ENCODE results near the gene UQCRQ.

The UQCRQ gene

DNA sequence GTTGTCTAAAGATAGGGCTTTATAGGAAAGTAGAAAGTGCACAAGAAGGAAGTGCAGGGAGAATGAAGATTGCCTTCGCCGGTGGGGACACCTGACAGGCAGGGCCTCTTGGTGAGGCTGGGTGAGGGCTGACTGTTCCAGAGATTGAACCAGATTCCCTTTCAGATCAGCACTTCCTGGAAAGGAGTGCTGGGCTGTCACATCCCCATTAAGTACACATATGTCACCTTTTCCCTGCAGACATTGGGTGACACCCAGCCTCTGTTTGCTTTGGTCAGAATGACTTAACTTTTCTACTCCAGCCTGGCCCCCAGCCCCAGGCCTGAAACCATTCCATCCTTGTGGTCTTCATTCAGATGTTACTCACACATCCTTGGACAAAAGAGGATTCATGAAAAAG lies 28.6 kb upstream of the UQCRQ start:
- H3K9me3 ChIP-seq (ENCODE audit: control insufficient read depth in 1 of 2, low read length in 2 of 2) = no peaks in the 10 kb centered on the region
- H3K27ac ChIP-seq (ENCODE audit: low read length) = no peak overlapping the region
- peaks cover 3 to 7% of the 10 kb centered on the region in 2 donors for H3K4me1 ChIP-seq (ENCODE audit: control insufficient read depth in 1 of 2, insufficient read depth in 2 of 2, low read length in 2 of 2)
- H3K4me3 ChIP-seq (ENCODE audit: low read depth in 1 of 2, low read length in 2 of 2) = no peak overlapping the region
- H3K36me3 ChIP-seq (ENCODE audit: control insufficient read depth in 1 of 2, insufficient read depth in 2 of 2, low read length in 2 of 2) = no peaks in the 10 kb centered on the region
- no peaks in the 10 kb centered on the region for H3K27me3 ChIP-seq (ENCODE audit: low read depth, low read length)

DNA sequence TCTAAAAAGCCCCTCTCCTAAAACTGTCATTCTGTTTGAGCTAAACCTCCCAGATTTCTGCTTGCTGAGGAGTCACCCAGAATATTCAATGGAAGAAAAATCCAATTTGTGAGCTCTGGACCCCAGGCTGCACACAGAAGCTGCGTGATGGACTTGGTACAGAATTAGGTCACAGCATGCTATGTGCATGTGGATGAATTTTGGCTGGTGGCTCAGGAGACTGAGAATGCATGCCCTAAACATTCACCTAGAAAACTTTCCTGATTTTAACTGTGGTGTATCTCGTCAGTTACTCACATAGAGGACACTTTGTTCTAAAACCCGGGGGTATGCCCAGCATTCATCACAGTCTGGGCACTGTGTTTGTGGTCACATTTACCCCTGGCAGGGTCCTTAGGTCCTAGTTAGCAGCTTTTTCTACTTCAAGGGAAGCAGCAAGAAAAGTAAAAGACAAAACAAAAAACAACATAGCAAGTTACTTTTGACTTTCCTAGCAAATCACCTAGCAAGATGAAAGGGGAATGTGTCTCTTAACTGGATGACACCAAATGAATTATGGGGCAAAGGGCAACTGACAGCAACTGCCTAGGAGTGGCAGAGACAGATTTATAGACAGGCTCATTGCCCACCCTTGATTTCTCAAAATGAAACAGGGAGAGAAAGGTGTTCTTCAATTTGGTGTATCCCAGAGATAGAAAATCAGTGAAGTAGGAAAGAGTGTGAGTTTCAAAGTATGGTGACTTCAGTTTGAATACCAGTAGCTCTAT lies 27.7 kb upstream of the UQCRQ start:
- H3K27ac ChIP-seq (ENCODE audit: low read length) = peak overlapping the region; percentile 66
- no peak overlapping the region for H3K4me3 ChIP-seq (ENCODE audit: low read depth in 1 of 2, low read length in 2 of 2)
- peaks cover 3 to 7% of the 10 kb centered on the region in 2 donors for H3K4me1 ChIP-seq (ENCODE audit: control insufficient read depth in 1 of 2, insufficient read depth in 2 of 2, low read length in 2 of 2)
- H3K36me3 ChIP-seq (ENCODE audit: control insufficient read depth in 1 of 2, insufficient read depth in 2 of 2, low read length in 2 of 2) = no peaks in the 10 kb centered on the region
- no peaks in the 10 kb centered on the region for H3K9me3 ChIP-seq (ENCODE audit: control insufficient read depth in 1 of 2, low read length in 2 of 2)
- no peaks in the 10 kb centered on the region for H3K27me3 ChIP-seq (ENCODE audit: low read depth, low read length)

DNA sequence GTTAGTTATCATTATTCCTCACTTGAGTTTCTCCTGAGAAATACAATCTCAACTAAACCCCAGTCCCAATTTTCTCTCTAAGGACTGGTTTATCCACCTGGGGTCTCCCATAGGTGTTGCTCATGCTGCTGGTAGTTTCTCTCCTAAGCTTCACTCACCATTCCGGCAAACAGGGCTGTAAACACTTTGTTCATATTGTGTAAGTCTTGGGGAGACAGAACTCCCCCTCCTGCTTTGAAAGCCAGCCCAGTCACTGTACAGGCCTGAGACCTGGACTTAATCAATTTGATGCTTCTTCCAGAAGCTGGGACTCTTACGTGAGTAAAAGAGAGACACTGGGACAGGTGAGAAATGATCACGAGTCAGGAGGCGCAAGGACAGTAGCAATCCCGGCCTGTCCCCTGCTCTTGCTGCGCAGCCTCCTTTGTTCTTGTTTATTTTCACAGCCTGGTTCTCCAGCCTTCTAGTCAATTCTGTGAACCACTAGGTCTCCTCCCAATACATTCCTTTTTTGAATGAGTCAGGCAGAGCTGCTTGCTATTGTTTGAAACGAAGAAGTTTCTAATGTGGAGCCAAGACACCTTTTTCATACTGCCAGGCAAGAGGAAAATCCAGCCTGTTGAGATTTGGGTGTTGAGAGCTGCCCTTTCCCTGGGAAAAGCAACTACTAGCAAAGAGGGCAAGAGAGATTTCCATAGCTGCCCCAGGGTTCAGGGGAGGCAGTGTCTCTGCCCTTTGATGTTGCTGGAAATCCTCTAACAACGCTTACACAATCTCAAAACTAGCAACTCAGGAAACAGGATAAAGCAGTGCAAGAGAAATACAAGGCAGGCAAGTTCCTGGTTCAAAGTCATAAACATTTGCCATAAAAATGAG lies 26.8 kb upstream of the UQCRQ start:
- Histone ChIP-seq H3K9me3 (ENCODE audit: control insufficient read depth in 1 of 2, low read length in 2 of 2) (no peaks in the 10 kb centered on the region), H3K27ac (ENCODE audit: low read length) (peak overlapping the region; percentile 66), H3K27me3 (ENCODE audit: low read depth, low read length) (no peaks in the 10 kb centered on the region), H3K4me3 (ENCODE audit: low read depth in 1 of 2, low read length in 2 of 2) (no peak overlapping the region), H3K36me3 (ENCODE audit: control insufficient read depth in 1 of 2, insufficient read depth in 2 of 2, low read length in 2 of 2) (no peaks in the 10 kb centered on the region), H3K4me1 (ENCODE audit: control insufficient read depth in 1 of 2, insufficient read depth in 2 of 2, low read length in 2 of 2) (peaks cover 3 to 7% of the 10 kb centered on the region in 2 donors)

DNA sequence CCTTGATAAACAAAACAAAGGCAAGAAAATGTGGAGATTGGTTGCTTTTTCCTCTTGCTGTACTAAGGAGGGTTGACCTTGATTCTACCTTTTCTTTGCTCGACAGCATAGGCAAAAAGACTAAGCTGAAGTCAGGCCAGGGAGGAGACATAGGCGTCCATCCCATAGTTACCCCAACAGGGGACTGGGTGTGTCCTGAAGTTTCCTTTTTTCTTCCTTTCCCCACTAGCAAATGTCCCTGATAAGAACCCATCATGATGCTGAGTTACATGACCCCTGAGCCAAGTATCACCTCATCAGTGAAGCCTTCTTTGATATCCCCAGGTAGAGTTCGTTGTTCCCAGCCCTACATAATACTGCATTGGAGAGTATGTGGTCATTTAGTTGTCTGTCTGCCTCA lies 26.1 kb upstream of the UQCRQ start:
- Histone ChIP-seq H3K27me3 (ENCODE audit: low read depth, low read length) (no peaks in the 10 kb centered on the region), H3K9me3 (ENCODE audit: control insufficient read depth in 1 of 2, low read length in 2 of 2) (no peaks in the 10 kb centered on the region), H3K4me1 (ENCODE audit: control insufficient read depth in 1 of 2, insufficient read depth in 2 of 2, low read length in 2 of 2) (peaks cover 3 to 7% of the 10 kb centered on the region in 2 donors), H3K4me3 (ENCODE audit: low read depth in 1 of 2, low read length in 2 of 2) (no peak overlapping the region), H3K36me3 (ENCODE audit: control insufficient read depth in 1 of 2, insufficient read depth in 2 of 2, low read length in 2 of 2) (no peaks in the 10 kb centered on the region), H3K27ac (ENCODE audit: low read length) (peak overlapping the region; percentile 66)

DNA sequence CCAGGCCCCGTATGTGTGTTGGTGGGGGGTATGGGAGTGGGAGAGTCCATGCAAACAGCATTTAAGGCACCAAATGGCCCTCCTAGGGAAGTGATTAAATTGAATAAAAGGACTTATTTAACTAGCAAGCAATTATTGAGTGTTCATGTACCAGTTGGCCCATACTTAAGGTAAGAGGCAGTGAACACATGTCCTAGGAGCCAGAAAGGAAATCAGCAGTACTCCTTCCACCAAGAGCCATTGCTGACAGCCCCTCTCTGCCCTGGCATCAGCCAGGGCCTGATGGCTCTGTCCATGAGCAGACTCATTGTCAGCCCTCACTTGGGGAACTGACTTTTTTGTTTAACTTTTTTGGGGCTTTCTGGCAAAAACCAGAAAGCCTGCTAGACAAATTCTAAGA lies 25.5 kb upstream of the UQCRQ start:
- no peaks in the 10 kb centered on the region for H3K9me3 ChIP-seq (ENCODE audit: control insufficient read depth in 1 of 2, low read length in 2 of 2)
- H3K27ac ChIP-seq (ENCODE audit: low read length) = no peak overlapping the region
- no peak overlapping the region for H3K4me3 ChIP-seq (ENCODE audit: low read depth in 1 of 2, low read length in 2 of 2)
- no peaks in the 10 kb centered on the region for H3K27me3 ChIP-seq (ENCODE audit: low read depth, low read length)
- H3K36me3 ChIP-seq (ENCODE audit: control insufficient read depth in 1 of 2, insufficient read depth in 2 of 2, low read length in 2 of 2) = no peaks in the 10 kb centered on the region
- H3K4me1 ChIP-seq (ENCODE audit: control insufficient read depth in 1 of 2, insufficient read depth in 2 of 2, low read length in 2 of 2) = peaks cover 3 to 7% of the 10 kb centered on the region in 2 donors

DNA sequence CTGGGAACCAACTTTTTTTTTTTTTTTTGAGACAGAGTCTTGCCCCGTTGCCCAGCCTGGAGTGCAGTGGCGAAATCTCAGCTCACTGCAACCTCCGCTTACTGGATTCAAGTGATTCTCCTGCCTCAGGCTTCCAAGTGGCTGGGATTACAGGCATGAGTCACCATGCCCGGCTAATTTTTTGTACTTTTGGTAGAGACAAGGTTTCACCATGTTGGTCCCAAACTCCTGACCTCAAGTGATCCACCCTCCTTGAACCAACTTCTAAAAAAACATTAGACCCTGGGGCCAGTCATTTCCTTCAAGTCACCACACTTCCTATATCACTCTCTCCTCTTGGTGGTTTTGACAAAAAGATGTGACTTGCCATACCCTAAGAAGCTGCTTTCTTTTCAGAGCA lies 25.1 kb upstream of the UQCRQ start:
- H3K27ac ChIP-seq (ENCODE audit: low read length) = no peak overlapping the region
- no peaks in the 10 kb centered on the region for H3K9me3 ChIP-seq (ENCODE audit: control insufficient read depth in 1 of 2, low read length in 2 of 2)
- no peaks in the 10 kb centered on the region for H3K27me3 ChIP-seq (ENCODE audit: low read depth, low read length)
- peaks cover 3 to 7% of the 10 kb centered on the region in 2 donors for H3K4me1 ChIP-seq (ENCODE audit: control insufficient read depth in 1 of 2, insufficient read depth in 2 of 2, low read length in 2 of 2)
- H3K4me3 ChIP-seq (ENCODE audit: low read depth in 1 of 2, low read length in 2 of 2) = no peak overlapping the region
- no peaks in the 10 kb centered on the region for H3K36me3 ChIP-seq (ENCODE audit: control insufficient read depth in 1 of 2, insufficient read depth in 2 of 2, low read length in 2 of 2)

DNA sequence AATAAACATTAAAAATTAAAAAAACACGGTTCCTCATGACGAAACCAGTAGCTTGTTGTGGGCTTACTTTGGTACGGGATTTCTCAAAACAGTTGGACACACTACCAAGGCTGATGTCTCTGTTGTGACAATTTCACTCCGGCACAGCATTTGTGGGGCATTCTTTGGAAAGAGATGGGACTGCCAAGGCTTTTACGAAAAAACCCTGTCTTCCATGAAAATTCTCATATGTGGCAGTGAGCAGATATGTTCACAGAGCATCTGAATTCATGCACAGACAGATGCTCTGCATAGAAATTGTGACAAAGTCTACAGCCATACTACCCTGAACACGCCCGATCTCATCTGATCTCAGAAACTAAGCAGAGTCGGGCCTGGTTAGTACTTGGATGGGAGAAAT lies 18.2 kb upstream of the UQCRQ start:
- no peak overlapping the region for H3K27ac ChIP-seq (ENCODE audit: low read length)
- H3K4me3 ChIP-seq (ENCODE audit: low read depth in 1 of 2, low read length in 2 of 2) = no peak overlapping the region
- no peaks in the 10 kb centered on the region for H3K9me3 ChIP-seq (ENCODE audit: control insufficient read depth in 1 of 2, low read length in 2 of 2)
- no peaks in the 10 kb centered on the region for H3K27me3 ChIP-seq (ENCODE audit: low read depth, low read length)
- no peaks in the 10 kb centered on the region for H3K36me3 ChIP-seq (ENCODE audit: control insufficient read depth in 1 of 2, insufficient read depth in 2 of 2, low read length in 2 of 2)
- no peaks in the 10 kb centered on the region for H3K4me1 ChIP-seq (ENCODE audit: control insufficient read depth in 1 of 2, insufficient read depth in 2 of 2, low read length in 2 of 2)

DNA sequence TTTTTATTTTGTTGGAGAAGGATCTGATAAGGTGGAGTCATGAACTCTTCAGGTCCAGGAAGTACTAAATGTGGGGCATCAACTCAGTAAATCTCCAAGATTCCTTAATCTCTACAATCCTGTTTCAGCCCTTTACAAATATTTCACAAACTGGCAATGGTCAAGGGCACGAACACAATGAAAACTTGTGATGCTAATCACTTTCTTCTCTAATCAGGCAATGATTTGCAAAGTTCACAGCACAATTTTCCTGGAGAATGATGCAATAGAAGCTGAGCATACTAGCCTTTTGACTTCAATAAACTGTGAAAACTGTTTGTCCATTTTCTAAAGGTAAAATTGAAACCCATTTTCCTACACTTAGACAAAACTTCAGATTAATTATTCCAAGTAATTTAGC lies 17.1 kb upstream of the UQCRQ start:
- H3K9me3 ChIP-seq (ENCODE audit: control insufficient read depth in 1 of 2, low read length in 2 of 2) = no peaks in the 10 kb centered on the region
- H3K36me3 ChIP-seq (ENCODE audit: control insufficient read depth in 1 of 2, insufficient read depth in 2 of 2, low read length in 2 of 2) = no peaks in the 10 kb centered on the region
- H3K27me3 ChIP-seq (ENCODE audit: low read depth, low read length) = no peaks in the 10 kb centered on the region
- no peak overlapping the region for H3K27ac ChIP-seq (ENCODE audit: low read length)
- H3K4me3 ChIP-seq (ENCODE audit: low read depth in 1 of 2, low read length in 2 of 2) = no peak overlapping the region
- H3K4me1 ChIP-seq (ENCODE audit: control insufficient read depth in 1 of 2, insufficient read depth in 2 of 2, low read length in 2 of 2) = no peaks in the 10 kb centered on the region

DNA sequence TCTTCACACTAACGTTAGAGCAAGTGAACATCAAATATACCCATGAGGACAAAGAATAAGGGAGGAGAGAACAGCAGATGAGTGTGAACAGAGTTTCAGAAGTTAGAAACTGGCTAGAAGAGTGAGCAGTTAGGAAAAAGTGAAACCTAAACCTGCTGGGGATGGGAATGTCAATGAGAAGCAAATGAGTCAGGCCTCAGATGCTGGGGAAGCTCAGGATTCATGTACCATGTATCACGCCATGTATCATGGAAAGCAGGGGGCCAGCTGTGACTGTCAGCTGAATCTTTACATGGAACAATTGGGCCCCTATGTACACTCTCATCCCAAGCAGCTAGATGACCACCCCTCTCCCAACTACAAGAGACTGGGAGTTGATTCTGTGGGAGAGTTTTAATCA lies 16.4 kb upstream of the UQCRQ start:
- H3K4me1 ChIP-seq (ENCODE audit: control insufficient read depth in 1 of 2, insufficient read depth in 2 of 2, low read length in 2 of 2) = no peaks in the 10 kb centered on the region
- no peaks in the 10 kb centered on the region for H3K9me3 ChIP-seq (ENCODE audit: control insufficient read depth in 1 of 2, low read length in 2 of 2)
- no peaks in the 10 kb centered on the region for H3K27me3 ChIP-seq (ENCODE audit: low read depth, low read length)
- no peak overlapping the region for H3K4me3 ChIP-seq (ENCODE audit: low read depth in 1 of 2, low read length in 2 of 2)
- no peak overlapping the region for H3K27ac ChIP-seq (ENCODE audit: low read length)
- H3K36me3 ChIP-seq (ENCODE audit: control insufficient read depth in 1 of 2, insufficient read depth in 2 of 2, low read length in 2 of 2) = no peaks in the 10 kb centered on the region

DNA sequence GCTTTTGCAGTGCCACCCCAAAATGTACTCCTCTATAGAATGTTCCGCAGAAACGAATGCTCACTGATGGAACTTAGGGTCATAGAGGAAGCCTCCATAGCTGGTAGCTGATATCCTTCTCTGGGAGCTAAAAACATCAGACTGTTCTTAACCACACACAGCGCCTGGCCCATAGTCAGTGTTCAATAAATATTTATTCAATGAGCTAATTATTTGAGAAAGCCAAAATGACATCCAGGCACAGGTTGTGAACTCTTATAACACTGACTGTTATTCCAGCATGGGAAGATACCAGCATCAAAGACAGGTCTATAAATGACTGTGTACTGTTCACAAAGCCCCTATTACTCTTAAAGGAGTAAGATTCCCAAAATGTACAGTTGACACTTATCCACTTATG lies 13.1 kb upstream of the UQCRQ start:
- no peaks in the 10 kb centered on the region for H3K27me3 ChIP-seq (ENCODE audit: low read depth, low read length)
- H3K9me3 ChIP-seq (ENCODE audit: control insufficient read depth in 1 of 2, low read length in 2 of 2) = no peaks in the 10 kb centered on the region
- no peak overlapping the region for H3K27ac ChIP-seq (ENCODE audit: low read length)
- no peaks in the 10 kb centered on the region for H3K36me3 ChIP-seq (ENCODE audit: control insufficient read depth in 1 of 2, insufficient read depth in 2 of 2, low read length in 2 of 2)
- no peaks in the 10 kb centered on the region for H3K4me1 ChIP-seq (ENCODE audit: control insufficient read depth in 1 of 2, insufficient read depth in 2 of 2, low read length in 2 of 2)
- no peak overlapping the region for H3K4me3 ChIP-seq (ENCODE audit: low read depth in 1 of 2, low read length in 2 of 2)

DNA sequence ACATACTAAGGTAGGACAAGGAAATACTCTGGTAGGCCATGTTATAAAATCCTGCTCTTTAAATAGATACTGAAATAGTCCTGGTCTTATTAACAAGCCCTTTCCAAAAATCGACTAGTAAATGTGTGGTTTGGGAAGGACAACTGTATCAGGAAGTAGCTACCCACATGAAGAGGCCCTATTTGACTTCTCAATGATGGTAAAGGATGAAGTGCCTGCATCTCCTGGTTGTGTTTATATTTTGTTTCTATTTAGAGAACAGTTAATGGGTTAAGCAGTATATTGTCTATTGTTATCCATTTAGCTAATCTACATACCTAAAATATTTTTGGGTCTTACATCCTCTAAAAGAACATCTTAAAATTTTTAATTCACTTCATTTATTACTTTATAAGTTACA lies 12.7 kb upstream of the UQCRQ start:
- H3K9me3 ChIP-seq (ENCODE audit: control insufficient read depth in 1 of 2, low read length in 2 of 2) = no peaks in the 10 kb centered on the region
- H3K4me3 ChIP-seq (ENCODE audit: low read depth in 1 of 2, low read length in 2 of 2) = no peak overlapping the region
- H3K4me1 ChIP-seq (ENCODE audit: control insufficient read depth in 1 of 2, insufficient read depth in 2 of 2, low read length in 2 of 2) = no peaks in the 10 kb centered on the region
- H3K27ac ChIP-seq (ENCODE audit: low read length) = no peak overlapping the region
- no peaks in the 10 kb centered on the region for H3K36me3 ChIP-seq (ENCODE audit: control insufficient read depth in 1 of 2, insufficient read depth in 2 of 2, low read length in 2 of 2)
- H3K27me3 ChIP-seq (ENCODE audit: low read depth, low read length) = no peaks in the 10 kb centered on the region
